OCI-LY7 (cell line): ENCODE data around the gene EFCAB10. TPM values are rescaled to one million over a fixed set of nuclear protein-coding genes. Genes with fewer than 3 reads are reported as not detected.
"Not testable (repeated sequence)": the region's sequence is repeated elsewhere in the genome, so short reads cannot be mapped to it uniquely, and the experiment has no call there.

Experiments used
- BruUV-seq: library from RNA; stranded (reverse); fragments of 400-500 nt; replicated peaks from 2 replicates; lab custom pipeline; 2021; lab: Mats Ljungman, UMichigan
- CTCF ChIA-PET: fragments of 300-600 bp; sonication (Branson Sonifier 250); formaldehyde crosslinking; loops from one replicate; lab custom pipeline; 2022; ENCODE audit warnings: antibody characterized with exemption; ENCODE audit not compliant: unreplicated experiment; lab: Charles Lee
- POLR2A ChIA-PET: fragments of 300-600 bp; sonication (Branson Sonifier 250); formaldehyde crosslinking; loops from one replicate; lab custom pipeline; 2022; ENCODE audit warnings: antibody characterized with exemption; lab: Charles Lee
- DNase-seq: peaks from one replicate; pipeline ENCODE4 v3.0.0-alpha.2; 2015; ENCODE audit warnings: low spot score
- H2AFZ ChIP-seq: fragments of 200-600 bp; sonication (generic), shearing (Covaris generic); 2 replicates; pipeline ENCODE4 v1.6.1; 2014; ENCODE audit warnings: mild to moderate bottlenecking, antibody characterized with exemption, low read length, moderate library complexity
- H3K27ac ChIP-seq: fragments of 200-600 bp; sonication (generic); 2 replicates; pipeline ENCODE4 v1.5.1; 2014; ENCODE audit warnings: mixed run types, low read depth, mild to moderate bottlenecking, moderate library complexity, low read length, inconsistent platforms; ENCODE audit not compliant: poor library complexity, severe bottlenecking
- H3K36me3 ChIP-seq: fragments of 200-600 bp; sonication (generic); 2 replicates; pipeline ENCODE4 v1.6.1; 2014; ENCODE audit warnings: mild to moderate bottlenecking, antibody characterized with exemption, low read length, moderate library complexity, mixed read lengths; ENCODE audit not compliant: insufficient read depth
- H3K4me1 ChIP-seq: fragments of 200-600 bp; sonication (generic); 2 replicates; pipeline ENCODE4 v1.5.1; 2014; ENCODE audit warnings: mild to moderate bottlenecking, low read length; ENCODE audit not compliant: insufficient read depth, poor library complexity, severe bottlenecking
- H3K4me2 ChIP-seq: fragments of 200-600 bp; sonication (generic); 2 replicates; pipeline ENCODE4 v1.6.1; 2014; ENCODE audit warnings: mild to moderate bottlenecking, low read length
- H3K4me3 ChIP-seq: fragments of 200-600 bp; sonication (generic); 2 replicates; pipeline ENCODE4 v1.5.1; 2014; ENCODE audit warnings: mild to moderate bottlenecking, low read depth, low read length; ENCODE audit not compliant: poor library complexity, severe bottlenecking
- H3K79me2 ChIP-seq: fragments of 200-600 bp; sonication (generic); 2 replicates; pipeline ENCODE4 v1.6.1; 2016; ENCODE audit warnings: low read depth, mild to moderate bottlenecking, low read length, moderate library complexity, mixed read lengths; ENCODE audit not compliant: insufficient read depth
- H3K9me2 ChIP-seq: fragments of 200-600 bp; sonication (generic); 2 replicates; pipeline ENCODE4 v1.6.1; 2016; ENCODE audit warnings: mild to moderate bottlenecking, low read length, mixed read lengths; ENCODE audit not compliant: insufficient read depth
- H3K9me3 ChIP-seq: fragments of 200-600 bp; sonication (generic); 2 replicates; pipeline ENCODE4 v1.6.1; 2014; ENCODE audit warnings: mild to moderate bottlenecking, mixed run types, low read length, mixed read lengths
- H4K20me1 ChIP-seq: fragments of 200-600 bp; sonication (generic); 2 replicates; pipeline ENCODE4 v1.6.1; 2014; ENCODE audit warnings: mild to moderate bottlenecking, antibody characterized with exemption, low read length, moderate library complexity, mixed read lengths; ENCODE audit not compliant: insufficient read depth
- EZH2phosphoT487 ChIP-seq: fragments of 200-600 bp; sonication (generic); IDR thresholded peaks from 2 replicates; pipeline ENCODE4 v1.6.1; 2018; ENCODE audit warnings: low read depth, borderline replicate concordance, mild to moderate bottlenecking, mixed run types, antibody characterized with exemption, low read length, moderate library complexity, mixed read lengths
- intact Hi-C: fragments of 100-400 bp; cut with micrococcal nuclease; formaldehyde crosslinking; loops from one replicate; pipeline ENCODE4 v1.10.0; 2022; ENCODE audit not compliant: unreplicated experiment
- total RNA-seq, 2 experiments: library from RNA; depleted of rRNA in 1 of 2; stranded (reverse); fragments of >200 nt in 1 of 2; shearing (Covaris generic) in 1 of 2; gene quantifications; 2 replicates each; pipeline ENCODE4 v1.2.3, GENCODE V29; 2014 to 2022
- TF ChIP-seq, protein P1 (sequence below): fragments of 200-600 bp; sonication (generic); conservative IDR thresholded peaks from 2 replicates; pipeline ENCODE4 v1.5.1; 2014; ENCODE audit warnings: mild to moderate bottlenecking, antibody characterized with exemption, low read length, moderate library complexity, mixed read lengths

The EFCAB10 gene
- total RNA-seq, 2 experiments from 2014 or later, result not detected

DNA sequence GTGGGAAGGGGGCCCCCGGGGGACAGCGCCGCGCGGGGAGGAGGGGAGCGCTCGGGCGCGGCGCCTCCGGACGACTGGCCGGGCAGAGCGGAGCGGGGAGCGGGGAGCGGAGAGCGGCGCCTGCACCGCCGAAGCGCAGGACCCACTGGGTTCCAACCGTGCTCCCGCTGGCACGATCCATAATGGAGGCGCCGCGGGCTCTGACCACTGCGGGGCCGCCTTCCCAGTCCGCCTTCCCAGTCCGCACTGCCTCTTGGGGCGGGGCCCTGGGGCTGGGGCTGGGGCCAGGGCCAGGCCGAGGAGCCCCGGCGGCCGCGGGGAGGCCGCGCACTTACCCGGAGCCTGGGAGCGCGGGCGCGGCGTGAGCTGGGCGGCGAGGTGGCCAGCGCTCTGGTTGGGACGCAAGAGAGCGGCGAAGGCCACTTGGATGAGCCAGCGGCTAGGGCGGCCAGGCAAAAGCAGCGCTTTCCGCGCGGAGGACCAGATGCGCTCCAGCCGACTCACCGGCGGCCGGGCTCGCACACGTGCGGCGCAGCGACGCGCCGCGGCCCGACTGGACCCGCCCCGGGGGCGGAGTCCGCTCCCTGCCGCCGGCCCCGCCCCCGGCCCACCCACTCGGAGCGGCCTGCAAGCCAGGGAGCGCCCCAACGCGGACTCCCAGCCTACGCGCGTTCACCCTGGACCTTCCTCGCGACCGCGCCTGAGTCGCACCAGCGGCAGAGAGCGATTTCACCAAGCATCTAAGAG, 59.4 kb downstream of the EFCAB10 start, which contains the start of gene PUS7:
TSS of gene PUS7 (minus strand) at position 555 of the 747 bp plus-strand sequence. CDS start 13,759 bp downstream, outside the sequence.
- CTCF ChIA-PET, result no interaction called here
- peak; percentile 92 for DNase-seq

GRCh38 chr7:105521027-105521716, 60.1 kb downstream of the EFCAB10 start:
- no peaks in the 10 kb centered on the region for H3K9me3 ChIP-seq
- no peak overlapping the region for H3K27ac ChIP-seq
- H3K9me2 ChIP-seq, result no peaks in the 10 kb centered on the region
- intact Hi-C loops, result no loop called here
- ChIA-PET CTCF (no interaction called here), POLR2A (interaction anchor here (7.2 kb wide), 1 partner anchor 11 kb away, joined by 33 read pairs; the partner anchor contains the start of gene RINT1)
- peak overlapping the region; percentile 99; the same call in 1 of the 2 replicates for H2AFZ ChIP-seq
- peak overlapping the region; percentile 99 for H3K4me2 ChIP-seq
- peaks cover 8% of the 10 kb centered on the region; the same call in 1 of the 2 replicates for H3K36me3 ChIP-seq
- peak; percentile 51 for DNase-seq
- BruUV-seq, result no TSS peak
- peak overlapping the region; percentile 76 for H3K4me3 ChIP-seq
- H4K20me1 ChIP-seq, result no peaks in the 10 kb centered on the region
- H3K79me2 ChIP-seq, result peaks cover 15% of the 10 kb centered on the region; the same call in 1 of the 2 replicates
- TF ChIP-seq EZH2phosphoT487, result no peak
- TF ChIP-seq, protein P1, sequence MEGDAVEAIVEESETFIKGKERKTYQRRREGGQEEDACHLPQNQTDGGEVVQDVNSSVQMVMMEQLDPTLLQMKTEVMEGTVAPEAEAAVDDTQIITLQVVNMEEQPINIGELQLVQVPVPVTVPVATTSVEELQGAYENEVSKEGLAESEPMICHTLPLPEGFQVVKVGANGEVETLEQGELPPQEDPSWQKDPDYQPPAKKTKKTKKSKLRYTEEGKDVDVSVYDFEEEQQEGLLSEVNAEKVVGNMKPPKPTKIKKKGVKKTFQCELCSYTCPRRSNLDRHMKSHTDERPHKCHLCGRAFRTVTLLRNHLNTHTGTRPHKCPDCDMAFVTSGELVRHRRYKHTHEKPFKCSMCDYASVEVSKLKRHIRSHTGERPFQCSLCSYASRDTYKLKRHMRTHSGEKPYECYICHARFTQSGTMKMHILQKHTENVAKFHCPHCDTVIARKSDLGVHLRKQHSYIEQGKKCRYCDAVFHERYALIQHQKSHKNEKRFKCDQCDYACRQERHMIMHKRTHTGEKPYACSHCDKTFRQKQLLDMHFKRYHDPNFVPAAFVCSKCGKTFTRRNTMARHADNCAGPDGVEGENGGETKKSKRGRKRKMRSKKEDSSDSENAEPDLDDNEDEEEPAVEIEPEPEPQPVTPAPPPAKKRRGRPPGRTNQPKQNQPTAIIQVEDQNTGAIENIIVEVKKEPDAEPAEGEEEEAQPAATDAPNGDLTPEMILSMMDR, result no peak
- peaks cover 10% of the 10 kb centered on the region for H3K4me1 ChIP-seq

More for the DNA sequence above, 59.4 kb downstream of the EFCAB10 start, which contains the start of gene PUS7:
- no TSS peak for BruUV-seq
- H3K9me3 ChIP-seq, result no peaks in the 10 kb centered on the region
- H3K4me3 ChIP-seq, result peak within 1 kb of the TSS; percentile 76
- peaks cover 15% of the 10 kb centered on the region; the same call in 1 of the 2 replicates for H3K79me2 ChIP-seq
- no peaks in the 10 kb centered on the region for H3K9me2 ChIP-seq
- H3K4me2 ChIP-seq, result peak within 1 kb of the TSS; percentile 99
- H3K27ac ChIP-seq, result peak within 1 kb of the TSS; percentile 46
- H4K20me1 ChIP-seq, result no peaks in the 10 kb centered on the region
- H2AFZ ChIP-seq, result peak within 1 kb of the TSS; percentile 99
- POLR2A ChIA-PET, result interaction anchor here (7.2 kb wide), 1 partner anchor 10 kb away, joined by 33 read pairs; the partner anchor contains the start of gene RINT1
- peaks cover 8% of the 10 kb centered on the region; the same call in 1 of the 2 replicates for H3K36me3 ChIP-seq
- intact Hi-C loops, result loop anchor here (2.0 kb wide), 1 partner anchor 509 kb away; no protein-coding TSS in a partner anchor
- TF ChIP-seq, protein P1, result no peak
- no peak for TF ChIP-seq EZH2phosphoT487
- peaks cover 10% of the 10 kb centered on the region for H3K4me1 ChIP-seq

DNA sequence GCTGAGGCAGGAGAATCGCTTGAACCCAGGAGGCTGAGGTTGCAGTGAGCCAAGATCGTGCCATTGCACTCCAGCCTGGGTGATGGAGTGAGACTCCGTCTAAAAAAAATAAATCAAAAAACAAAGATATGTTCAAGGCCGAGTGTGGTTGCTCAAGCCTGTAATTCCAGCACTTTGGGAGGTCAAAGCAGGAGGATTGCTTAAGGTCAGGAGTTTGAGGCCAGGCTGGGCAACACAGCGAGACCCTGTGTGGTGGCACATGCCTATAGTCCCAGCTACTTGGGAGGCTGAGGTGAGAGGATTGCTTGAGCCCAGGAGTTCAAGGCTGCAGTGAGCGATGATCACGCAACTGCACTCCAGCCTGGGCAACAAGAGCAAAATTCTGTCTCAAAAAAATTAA, 60.7 kb downstream of the EFCAB10 start:
- BruUV-seq, result TSS peak; percentile 75
- DNase-seq, H3K9me3 ChIP-seq, CTCF ChIA-PET, intact Hi-C loops, H3K4me1 ChIP-seq, H3K36me3 ChIP-seq, H3K9me2 ChIP-seq, H3K27ac ChIP-seq, H2AFZ ChIP-seq, H4K20me1 ChIP-seq: not testable (repeated sequence)
- H3K4me3 ChIP-seq, result peak overlapping the region; percentile 76
- H3K4me2 ChIP-seq, result peak overlapping the region; percentile 99
- POLR2A ChIA-PET, result interaction anchor here (7.2 kb wide), 1 partner anchor 12 kb away, joined by 33 read pairs; the partner anchor contains the start of gene RINT1
- peaks cover 15% of the 10 kb centered on the region; the same call in 1 of the 2 replicates for H3K79me2 ChIP-seq
